PC-3 (cell line): ENCODE results near the gene HNRNPH3.

Experiments
- EZH2 ChIP-seq: fragments of 300-600 bp; sonication (generic); IDR thresholded peaks from one replicate; pipeline ENCODE4 v1.6.1; 2017; ENCODE audit warnings: antibody characterized with exemption, mild to moderate bottlenecking, low read length; ENCODE audit not compliant: unreplicated experiment
- EZH2phosphoT487 ChIP-seq: fragments of 300-600 bp; sonication (generic); IDR thresholded peaks from 2 replicates; pipeline ENCODE4 v1.6.1; 2018; ENCODE audit warnings: mild to moderate bottlenecking, antibody characterized with exemption, low read length, borderline replicate concordance
- TF ChIP-seq, protein P1 (sequence below): fragments of 300-600 bp; sonication (generic); conservative IDR thresholded peaks from 2 replicates; pipeline ENCODE4 v1.5.1; 2017; ENCODE audit warnings: antibody characterized with exemption, low read depth, mild to moderate bottlenecking, low read length

DNA sequence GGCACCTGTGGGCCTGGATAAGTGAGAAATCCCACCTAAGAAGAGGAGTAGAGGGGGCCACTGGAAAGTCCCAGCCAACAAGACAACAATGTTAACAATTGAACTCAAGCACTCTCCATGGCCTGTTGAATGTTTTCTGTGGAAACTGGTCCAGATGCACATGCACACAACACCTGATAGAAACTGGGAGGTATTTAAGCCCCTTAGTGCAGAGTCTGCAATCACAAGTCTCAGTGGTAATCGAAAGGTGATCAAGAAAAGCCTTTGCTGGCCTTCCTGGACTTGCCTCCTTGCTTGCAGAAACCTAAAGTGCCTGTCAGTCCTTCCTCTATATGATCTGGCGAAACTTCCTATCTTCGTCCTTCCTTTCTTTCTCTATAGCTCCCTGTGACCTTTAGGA is 30.6 kb upstream of the HNRNPH3 start:
- TF ChIP-seq, protein P1, sequence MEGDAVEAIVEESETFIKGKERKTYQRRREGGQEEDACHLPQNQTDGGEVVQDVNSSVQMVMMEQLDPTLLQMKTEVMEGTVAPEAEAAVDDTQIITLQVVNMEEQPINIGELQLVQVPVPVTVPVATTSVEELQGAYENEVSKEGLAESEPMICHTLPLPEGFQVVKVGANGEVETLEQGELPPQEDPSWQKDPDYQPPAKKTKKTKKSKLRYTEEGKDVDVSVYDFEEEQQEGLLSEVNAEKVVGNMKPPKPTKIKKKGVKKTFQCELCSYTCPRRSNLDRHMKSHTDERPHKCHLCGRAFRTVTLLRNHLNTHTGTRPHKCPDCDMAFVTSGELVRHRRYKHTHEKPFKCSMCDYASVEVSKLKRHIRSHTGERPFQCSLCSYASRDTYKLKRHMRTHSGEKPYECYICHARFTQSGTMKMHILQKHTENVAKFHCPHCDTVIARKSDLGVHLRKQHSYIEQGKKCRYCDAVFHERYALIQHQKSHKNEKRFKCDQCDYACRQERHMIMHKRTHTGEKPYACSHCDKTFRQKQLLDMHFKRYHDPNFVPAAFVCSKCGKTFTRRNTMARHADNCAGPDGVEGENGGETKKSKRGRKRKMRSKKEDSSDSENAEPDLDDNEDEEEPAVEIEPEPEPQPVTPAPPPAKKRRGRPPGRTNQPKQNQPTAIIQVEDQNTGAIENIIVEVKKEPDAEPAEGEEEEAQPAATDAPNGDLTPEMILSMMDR, result no peak
- no peak for TF ChIP-seq EZH2
- TF ChIP-seq EZH2phosphoT487, result no peak
